CD4-positive, alpha-beta T cell (primary cell): ENCODE results near the gene HSPA1B. TPM values are rescaled to one million over a fixed set of nuclear protein-coding genes. Genes with fewer than 3 reads are reported as not detected.
"Not testable (repeated sequence)": the region's sequence is repeated elsewhere in the genome, so short reads cannot be mapped to it uniquely, and the experiment has no call there.

Experiments
- ATAC-seq: fragments of 200-7000 bp; cut with Tn5 transposase; one replicate; pipeline ENCODE4 v1.10.0; 2022; ENCODE audit warnings: mild to moderate bottlenecking; ENCODE audit not compliant: poor library complexity
- CTCF ChIA-PET: fragments of 350-600 bp; sonication (Branson Sonifier 250); formaldehyde crosslinking; loops from one replicate; lab custom pipeline; 2021; ENCODE audit warnings: antibody characterized with exemption, inconsistent platforms; lab: Charles Lee
- POLR2A ChIA-PET: fragments of 350-600 bp; sonication (Branson Sonifier 250); formaldehyde crosslinking; loops from one replicate; lab custom pipeline; 2021; ENCODE audit warnings: antibody characterized with exemption, inconsistent platforms; lab: Charles Lee
- DNase-seq, 14 experiments: peaks; one replicate each; pipeline ENCODE4 v3.0.0-alpha.2; 2013 to 2020; ENCODE audit warnings: mixed read lengths in 2 of 14
- H3K27ac ChIP-seq, 2 donors: one replicate each; pipeline versions ENCODE4 v1.5.1 to v1.7.0; 2013; ENCODE audit warnings: low read length in 2 of 2, low read depth in 1 of 2, mild to moderate bottlenecking in 1 of 2
- H3K27me3 ChIP-seq, 2 experiments: 1 replicate in 1 of 2; 2 replicates in 1 of 2; pipeline versions ENCODE4 v1.6.1 to v1.7.0; 2013; ENCODE audit warnings: low read length in 2 of 2, control low read depth in 1 of 2, mild to moderate bottlenecking in 1 of 2, moderate library complexity in 1 of 2; ENCODE audit not compliant: insufficient read depth in 2 of 2, control insufficient read depth in 1 of 2
- H3K36me3 ChIP-seq: one replicate; pipeline ENCODE4 v1.6.1; 2013; ENCODE audit warnings: low read length, control low read depth; ENCODE audit not compliant: insufficient read depth
- H3K4me1 ChIP-seq: one replicate; pipeline ENCODE4 v1.6.1; 2013; ENCODE audit warnings: low read length, control low read depth; ENCODE audit not compliant: insufficient read depth
- H3K4me3 ChIP-seq: one replicate; pipeline ENCODE4 v1.5.1; 2013; ENCODE audit warnings: mild to moderate bottlenecking, low read length, moderate library complexity
- H3K9me3 ChIP-seq, 2 experiments: 1 replicate in 1 of 2; 2 replicates in 1 of 2; pipeline versions ENCODE4 v1.6.1 to v1.7.0; 2013; ENCODE audit warnings: low read length in 2 of 2, mild to moderate bottlenecking in 2 of 2, control low read depth in 1 of 2, moderate library complexity in 1 of 2; ENCODE audit not compliant: control insufficient read depth in 1 of 2, insufficient read depth in 1 of 2
- H3K27ac Mint-ChIP-seq: one replicate; pipeline ENCODE4 v1.8.0; 2020; ENCODE audit warnings: mixed read lengths
- H3K27me3 Mint-ChIP-seq: one replicate; pipeline ENCODE4 v1.8.0; 2021; ENCODE audit warnings: mixed read lengths
- H3K36me3 Mint-ChIP-seq: one replicate; pipeline ENCODE4 v1.8.0; 2021; ENCODE audit warnings: low read depth, mixed read lengths
- H3K4me1 Mint-ChIP-seq: one replicate; pipeline ENCODE4 v1.8.0; 2021; ENCODE audit warnings: low read depth, mixed read lengths
- H3K4me3 Mint-ChIP-seq: one replicate; pipeline ENCODE4 v1.8.0; 2020; ENCODE audit warnings: mild to moderate bottlenecking, mixed read lengths
- H3K9me3 Mint-ChIP-seq: one replicate; pipeline ENCODE4 v1.8.0; 2020; ENCODE audit warnings: mixed read lengths
- CTCF ChIP-seq: fragments of 200-600 bp; IDR thresholded peaks from one replicate; pipeline ENCODE4 v1.8.0; 2022; ENCODE audit warnings: antibody characterized with exemption, mild to moderate bottlenecking
- intact Hi-C, 2 experiments: fragments of 100-400 bp; cut with DNase I in 1 of 2; cut with micrococcal nuclease in 1 of 2; formaldehyde crosslinking; loops; one replicate each; pipeline versions ENCODE4 v1.15.1 to v1.9.0; 2023 to 2025; cut with DNase I, micrococcal nuclease
- total RNA-seq, 174 experiments: library from RNA in 2 of 174; stranded (reverse) in 2 of 174; gene quantifications; one replicate each; pipeline ENCODE4 v1.2.3 and lab custom pipeline; 2021 to 2026

Gene HSPA1B
- total RNA-seq, 2 experiments from 2014 or later = 8.3 to 9.8 TPM

- ChIA-PET POLR2A (interaction anchor here (0.7 to 2.5 kb wide), 17 partner anchors 10 to 235 kb away, joined by 3 to 22 read pairs (median 5); partner anchors contain the start of genes ABHD16A, BAG6, C6orf47 and DDAH2), CTCF (interaction anchor here (0.8 to 1.6 kb wide), 10 partner anchors 9 to 105 kb away, joined by 3 to 8 read pairs (median 5); partner anchors contain the start of genes HSPA1B, LSM2, MSH5 and VARS1)
- H3K36me3 ChIP-seq, H3K9me3 ChIP-seq, H3K9me3 Mint-ChIP-seq, H3K27me3 ChIP-seq, H3K27me3 Mint-ChIP-seq: not testable (repeated sequence)
- ATAC-seq = peak; percentile 53
- H3K4me3 ChIP-seq = peak overlapping the region; percentile 69
- peak overlapping the region; percentile 89 for H3K27ac Mint-ChIP-seq
- peak overlapping the region; percentile 86 for H3K4me3 Mint-ChIP-seq
- peaks cover 57% of the 10 kb centered on the region for H3K4me1 Mint-ChIP-seq
- H3K36me3 Mint-ChIP-seq = peaks cover 13% of the 10 kb centered on the region
- peak in 3 of 14 experiments; percentile 68 to 78 (median 71) for DNase-seq
- TF ChIP-seq CTCF = peak; percentile 62
- H3K4me1 ChIP-seq = peaks cover 56% of the 10 kb centered on the region
- H3K27ac ChIP-seq = peak overlapping the region; percentile 37 to 56
- intact Hi-C loops = loop anchor here in 1 of 2 experiments (5.0 kb wide), 1 partner anchor 80 kb away; the partner anchor contains the start of gene CLIC1
Measured at GRCh38 chr6:31817133-31817928, 10.2 kb upstream of the HSPA1B start.

GRCh38 chr6:31817929-31818511, 9.5 kb upstream of the HSPA1B start:
- not testable (repeated sequence) for ATAC-seq, H3K27me3 ChIP-seq, H3K9me3 ChIP-seq, H3K36me3 ChIP-seq, H3K9me3 Mint-ChIP-seq, H3K27me3 Mint-ChIP-seq
- Mint-ChIP-seq H3K4me3 (peak overlapping the region; percentile 86), H3K27ac (peak overlapping the region; percentile 89), H3K4me1 (peaks cover 57% of the 10 kb centered on the region), H3K36me3 (peaks cover 13% of the 10 kb centered on the region)
- Histone ChIP-seq H3K4me3 (peak overlapping the region; percentile 69), H3K27ac (peak overlapping the region; percentile 22 to 37), H3K4me1 (peaks cover 57% of the 10 kb centered on the region)
- DNase-seq = peak in 1 of 14 experiments; percentile 23
- TF ChIP-seq CTCF = peak; percentile 26
- intact Hi-C loops = loop anchor here in 1 of 2 experiments (5.0 kb wide), 1 partner anchor 81 kb away; the partner anchor contains the start of gene CLIC1
- ChIA-PET POLR2A (interaction anchor here (0.9 to 2.5 kb wide), 16 partner anchors 9 to 236 kb away, joined by 3 to 22 read pairs (median 5); partner anchors contain the start of genes ABHD16A, BAG6, C6orf47 and DDAH2), CTCF (interaction anchor here (0.8 to 1.6 kb wide), 11 partner anchors 8 to 106 kb away, joined by 3 to 8 read pairs (median 5); partner anchors contain the start of genes HSPA1B, LSM2, MSH5 and VARS1)

- H3K36me3 ChIP-seq = no peaks in the 10 kb centered on the region
- intact Hi-C loops = loop anchor here (2.0 to 5.0 kb wide), 2 partner anchors 83 to 91 kb away; partner anchors contain the start of genes CLIC1 (in 1 of the 2) and DDAH2 (in 1 of the 2)
- H3K27me3 Mint-ChIP-seq = no peaks in the 10 kb centered on the region
- ATAC-seq = no peak
- no peaks in the 10 kb centered on the region for H3K9me3 ChIP-seq
- POLR2A ChIA-PET = interaction anchor here (1.2 to 1.6 kb wide), 2 partner anchors 84 to 156 kb away, joined by 3 to 7 read pairs; partner anchors contain the start of gene GPANK1
- no peaks in the 10 kb centered on the region for H3K27me3 ChIP-seq
- H3K27ac ChIP-seq = peak overlapping the region in 1 of 2 donors; percentile 2
- DNase-seq = no peak
- peaks cover 46% of the 10 kb centered on the region for H3K4me1 Mint-ChIP-seq
- peaks cover 45% of the 10 kb centered on the region for H3K4me1 ChIP-seq
- no peaks in the 10 kb centered on the region for H3K9me3 Mint-ChIP-seq
- peak overlapping the region; percentile 71 for H3K27ac Mint-ChIP-seq
- H3K36me3 Mint-ChIP-seq = peaks cover 13% of the 10 kb centered on the region
- peak overlapping the region; percentile 88 for H3K4me3 Mint-ChIP-seq
- no peak overlapping the region for H3K4me3 ChIP-seq
- CTCF ChIA-PET = interaction anchor here (0.7 to 1.3 kb wide), 4 partner anchors 10 to 275 kb away, joined by 3 to 10 read pairs (median 4); no protein-coding TSS in a partner anchor
- TF ChIP-seq CTCF = no peak
Measured at GRCh38 chr6:31819871-31820299, 7.7 kb upstream of the HSPA1B start.

GRCh38 chr6:31820399-31820798, 7.1 kb upstream of the HSPA1B start:
- H3K9me3 ChIP-seq, H3K4me3 Mint-ChIP-seq, H3K36me3 ChIP-seq, H3K4me3 ChIP-seq, DNase-seq, H3K27ac ChIP-seq, H3K27me3 ChIP-seq, H3K27me3 Mint-ChIP-seq, ATAC-seq, H3K9me3 Mint-ChIP-seq: not testable (repeated sequence)
- H3K4me1 Mint-ChIP-seq = peaks cover 50% of the 10 kb centered on the region
- H3K27ac Mint-ChIP-seq = peak overlapping the region; percentile 71
- peaks cover 45% of the 10 kb centered on the region for H3K4me1 ChIP-seq
- intact Hi-C loops = loop anchor here in 1 of 2 experiments (2.0 kb wide), 1 partner anchor 92 kb away; the partner anchor contains the start of gene DDAH2
- H3K36me3 Mint-ChIP-seq = peaks cover 13% of the 10 kb centered on the region
- POLR2A ChIA-PET = interaction anchor here (1.2 to 1.6 kb wide), 2 partner anchors 85 to 156 kb away, joined by 3 to 7 read pairs; partner anchors contain the start of gene GPANK1
- CTCF ChIA-PET = interaction anchor here (0.7 to 1.3 kb wide), 2 partner anchors 10 to 275 kb away, joined by 3 to 10 read pairs; no protein-coding TSS in a partner anchor
